Stimulated activated CD4-positive, alpha-beta T cell treated with anti-CD3 and anti-CD28 coated beads, Interleukin-4, amount 100 ng/mL, for 48 hours (primary cell): ENCODE data around the gene ZFHX3.

ENCODE experiments used
- DNase-seq, 2 donors: peaks; one replicate each; pipeline ENCODE4 v3.0.0-alpha.2; 2020; ENCODE audit warnings: low read depth in 2 of 2

The ZFHX3 gene

GRCh38 chr16:72848028-72848400, 199.9 kb downstream of the ZFHX3 start:
- no peak for DNase-seq

GRCh38 chr16:72847187-72848027, 200.5 kb downstream of the ZFHX3 start:
- no peak for DNase-seq

GRCh38 chr16:72846594-72846993, 201.3 kb downstream of the ZFHX3 start:
- DNase-seq, result no peak

- DNase-seq, result no peak
Measured at GRCh38 chr16:72845322-72846020, 202.5 kb downstream of the ZFHX3 start.

GRCh38 chr16:72844225-72844920, 203.6 kb downstream of the ZFHX3 start:
- DNase-seq, result no peak

- no peak for DNase-seq
Measured at GRCh38 chr16:72841506-72841905, 206.4 kb downstream of the ZFHX3 start.

- no peak for DNase-seq
Measured at GRCh38 chr16:72840631-72841381, 207.1 kb downstream of the ZFHX3 start.

GRCh38 chr16:72838951-72839350, 209.0 kb downstream of the ZFHX3 start:
- DNase-seq, result no peak

GRCh38 chr16:72838586-72838910, 209.4 kb downstream of the ZFHX3 start:
- DNase-seq, result no peak

- DNase-seq, result no peak
Measured at GRCh38 chr16:72837846-72838585, 209.9 kb downstream of the ZFHX3 start.

- no peak for DNase-seq
Measured at GRCh38 chr16:72836985-72837384, 210.9 kb downstream of the ZFHX3 start.

GRCh38 chr16:72836181-72836580, 211.7 kb downstream of the ZFHX3 start:
- DNase-seq, result no peak

- no peak for DNase-seq
Measured at GRCh38 chr16:72835086-72835485, 212.8 kb downstream of the ZFHX3 start.

GRCh38 chr16:72834499-72834898, 213.4 kb downstream of the ZFHX3 start:
- DNase-seq, result no peak

- DNase-seq, result no peak
Measured at GRCh38 chr16:72833969-72834368, 214.0 kb downstream of the ZFHX3 start.

- DNase-seq, result no peak
Measured at GRCh38 chr16:72833482-72833881, 214.4 kb downstream of the ZFHX3 start.

- DNase-seq, result peak; percentile 59 to 72
Measured at GRCh38 chr16:72832621-72833248, 215.2 kb downstream of the ZFHX3 start.

GRCh38 chr16:72829846-72830775, 217.8 kb downstream of the ZFHX3 start:
- no peak for DNase-seq

GRCh38 chr16:72827866-72828265, 220.1 kb downstream of the ZFHX3 start:
- no peak for DNase-seq
